ENCODE measurements around the gene NFIX. TPM values are rescaled to one million over a fixed set of nuclear protein-coding genes. Genes with fewer than 3 reads are reported as not detected.
A peak's percentile ranks its signal among the peaks of the same experiment; 100 is the strongest.

NFIX gene
- total and polyA plus RNA-seq, 9 of the 15 experiments (the other 6 are each of a cell fraction or from before 2014, with no cell fraction given), result 0.28 to 26.8 (median 5.4) TPM

DNA sequence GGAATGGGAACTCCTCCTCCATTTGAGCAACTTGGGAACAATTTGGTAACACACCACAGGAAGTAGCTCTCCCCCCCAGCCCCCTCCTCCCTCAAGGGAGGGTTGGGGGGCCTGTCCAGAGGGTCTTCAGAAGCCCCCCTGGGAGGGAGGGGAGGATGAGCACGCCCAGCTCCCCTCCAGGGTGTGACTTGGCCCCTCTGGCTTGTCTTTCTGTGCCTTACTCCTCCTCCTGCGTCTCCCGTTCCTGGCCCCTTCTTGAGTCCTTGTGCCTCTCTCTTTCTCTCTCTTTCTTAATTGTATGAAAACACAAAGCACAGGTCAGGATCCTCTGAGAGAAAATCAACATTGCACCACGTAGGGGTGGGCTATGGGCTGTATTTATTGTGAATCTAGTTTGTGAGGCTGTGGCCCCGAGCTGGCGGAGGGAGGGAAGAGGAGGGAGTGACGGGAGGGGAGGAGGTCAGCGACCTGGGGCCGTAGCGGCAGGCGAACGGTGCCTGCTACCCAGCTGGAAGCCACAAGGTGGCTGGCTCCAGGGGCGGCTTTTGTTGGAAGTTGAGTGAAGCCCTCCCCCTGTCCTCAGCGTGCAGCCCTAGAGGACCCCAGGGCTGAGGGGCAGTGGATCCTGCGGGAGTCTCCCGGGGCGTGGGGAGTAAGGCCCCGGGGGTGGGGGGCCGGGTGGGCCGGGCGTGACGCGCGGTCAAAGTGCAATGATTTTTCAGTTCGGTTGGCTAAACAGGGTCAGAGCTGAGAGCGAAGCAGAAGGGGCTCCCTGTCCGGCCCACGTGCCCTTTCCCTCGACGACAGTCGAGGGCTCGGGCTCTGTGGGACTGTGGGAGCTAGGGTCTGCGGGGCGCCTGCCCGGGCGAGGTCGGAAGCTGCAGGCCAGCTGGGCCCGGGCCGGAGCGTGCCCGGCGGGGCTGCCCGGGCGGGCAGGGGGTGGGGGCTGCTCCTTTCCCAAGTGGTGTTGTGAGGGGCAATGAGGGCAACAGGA lies 101.0 kb downstream of the NFIX start (continued):
- TF ChIP-seq TGIF2 (CRISPR knock-in tag; IDR thresholded peaks at IDR 0.05), result no peak
- TF ChIP-seq TFAM (CRISPR knock-in tag; conservative IDR thresholded peaks at IDR 0.05), result no peak
- no peak for TF ChIP-seq CC2D1A (IDR thresholded peaks at IDR 0.05)
- TF ChIP-seq NR1H2 (CRISPR knock-in tag; IDR thresholded peaks at IDR 0.05), result no peak
- TF ChIP-seq TSC22D4 (tag; IDR thresholded peaks at IDR 0.05), result no peak
- TF ChIP-seq TAF9B (IDR thresholded peaks at IDR 0.05; ENCODE audit: partially characterized antibody), result no peak
- TF ChIP-seq ZNF253 (CRISPR knock-in tag; conservative IDR thresholded peaks at IDR 0.05), result no peak
- TF ChIP-seq ZNF740 (CRISPR knock-in tag; IDR thresholded peaks at IDR 0.05), result no peak
- no peak for TF ChIP-seq ZNF740 (tag; IDR thresholded peaks at IDR 0.05)
- TF ChIP-seq SIRT6 (IDR thresholded peaks at IDR 0.05; ENCODE audit: low read depth, low read length), result no peak
- no peak for TF ChIP-seq SPI1 (IDR thresholded peaks at IDR 0.05; ENCODE audit: borderline replicate concordance, low read depth, low read length)
- no peak for TF ChIP-seq ZNF316 (IDR thresholded peaks at IDR 0.05)
- no peak for TF ChIP-seq ZNF561 (CRISPR knock-in tag; conservative IDR thresholded peaks at IDR 0.05)
- TF ChIP-seq ZNF696 (CRISPR knock-in tag; conservative IDR thresholded peaks at IDR 0.05), result no peak
- TF ChIP-seq ARID1B (IDR thresholded peaks at IDR 0.05), result peak; percentile 43
- TF ChIP-seq MAFG (tag; conservative IDR thresholded peaks at IDR 0.05), result no peak
- TF ChIP-seq, protein P1, sequence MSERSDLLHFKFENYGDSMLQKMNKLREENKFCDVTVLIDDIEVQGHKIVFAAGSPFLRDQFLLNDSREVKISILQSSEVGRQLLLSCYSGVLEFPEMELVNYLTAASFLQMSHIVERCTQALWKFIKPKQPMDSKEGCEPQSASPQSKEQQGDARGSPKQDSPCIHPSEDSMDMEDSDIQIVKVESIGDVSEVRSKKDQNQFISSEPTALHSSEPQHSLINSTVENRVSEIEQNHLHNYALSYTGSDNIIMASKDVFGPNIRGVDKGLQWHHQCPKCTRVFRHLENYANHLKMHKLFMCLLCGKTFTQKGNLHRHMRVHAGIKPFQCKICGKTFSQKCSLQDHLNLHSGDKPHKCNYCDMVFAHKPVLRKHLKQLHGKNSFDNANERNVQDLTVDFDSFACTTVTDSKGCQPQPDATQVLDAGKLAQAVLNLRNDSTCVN (CRISPR knock-in tag; IDR thresholded peaks at IDR 0.05), result peak; percentile 80; the same call in 1 of the 2 replicates
- no peak for TF ChIP-seq NFIX (CRISPR knock-in tag; IDR thresholded peaks at IDR 0.05; ENCODE audit: low read depth)
- no peak for TF ChIP-seq ZBTB33 (CRISPR knock-in tag; IDR thresholded peaks at IDR 0.05)
- TF ChIP-seq ELF2 (CRISPR knock-in tag; IDR thresholded peaks at IDR 0.05), result no peak
- TF ChIP-seq NELFE (IDR thresholded peaks at IDR 0.05; ENCODE audit: insufficient read depth, insufficient read length), result no peak
- no peak; the same call in 1 of the 2 replicates for TF ChIP-seq RFX7 (CRISPR knock-in tag; IDR thresholded peaks at IDR 0.05)
- no peak; the same call in 1 of the 2 replicates for TF ChIP-seq KLF6 (CRISPR knock-in tag; IDR thresholded peaks at IDR 0.05; ENCODE audit: borderline replicate concordance)
- no peak for TF ChIP-seq KLF1 (tag; IDR thresholded peaks at IDR 0.05)
- no peak for TF ChIP-seq GATAD2A (IDR thresholded peaks at IDR 0.05)
- no peak for TF ChIP-seq ZKSCAN1 (IDR thresholded peaks at IDR 0.05; ENCODE audit: low read depth, low read length)
- no peak for TF ChIP-seq SNRNP70 (optimal IDR thresholded peaks at IDR 0.05; ENCODE audit: low read depth, low read length)
